Ishikawa (cell line): Measurements from ENCODE around the gene PGBD4.

Experiments
- EP300 ChIP-seq: IDR thresholded peaks from 2 replicates; pipeline ENCODE4 v1.6.1; 2012; ENCODE audit warnings: borderline replicate concordance
- RAD21 ChIP-seq: IDR thresholded peaks from 2 replicates; pipeline ENCODE4 v1.6.1; 2012; ENCODE audit warnings: low read depth
- TAF1 ChIP-seq: IDR thresholded peaks from 2 replicates; pipeline ENCODE4 v1.6.1; 2012; ENCODE audit warnings: low read depth, mild to moderate bottlenecking
- TCF12 ChIP-seq: IDR thresholded peaks from 2 replicates; pipeline ENCODE4 v1.6.1; 2012; ENCODE audit warnings: low read depth
- TF ChIP-seq, protein P1 (sequence below): IDR thresholded peaks from 2 replicates; pipeline ENCODE4 v1.6.1; 2012
- TF ChIP-seq, protein P2 (sequence below): IDR thresholded peaks from 2 replicates; pipeline ENCODE4 v1.6.1; 2012; ENCODE audit warnings: low read depth, mild to moderate bottlenecking

- TF ChIP-seq TAF1 (no peak), RAD21 (no peak), TCF12 (no peak), EP300 (no peak)
- TF ChIP-seq, protein P1, sequence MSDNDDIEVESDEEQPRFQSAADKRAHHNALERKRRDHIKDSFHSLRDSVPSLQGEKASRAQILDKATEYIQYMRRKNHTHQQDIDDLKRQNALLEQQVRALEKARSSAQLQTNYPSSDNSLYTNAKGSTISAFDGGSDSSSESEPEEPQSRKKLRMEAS, result no peak
- TF ChIP-seq, protein P2, sequence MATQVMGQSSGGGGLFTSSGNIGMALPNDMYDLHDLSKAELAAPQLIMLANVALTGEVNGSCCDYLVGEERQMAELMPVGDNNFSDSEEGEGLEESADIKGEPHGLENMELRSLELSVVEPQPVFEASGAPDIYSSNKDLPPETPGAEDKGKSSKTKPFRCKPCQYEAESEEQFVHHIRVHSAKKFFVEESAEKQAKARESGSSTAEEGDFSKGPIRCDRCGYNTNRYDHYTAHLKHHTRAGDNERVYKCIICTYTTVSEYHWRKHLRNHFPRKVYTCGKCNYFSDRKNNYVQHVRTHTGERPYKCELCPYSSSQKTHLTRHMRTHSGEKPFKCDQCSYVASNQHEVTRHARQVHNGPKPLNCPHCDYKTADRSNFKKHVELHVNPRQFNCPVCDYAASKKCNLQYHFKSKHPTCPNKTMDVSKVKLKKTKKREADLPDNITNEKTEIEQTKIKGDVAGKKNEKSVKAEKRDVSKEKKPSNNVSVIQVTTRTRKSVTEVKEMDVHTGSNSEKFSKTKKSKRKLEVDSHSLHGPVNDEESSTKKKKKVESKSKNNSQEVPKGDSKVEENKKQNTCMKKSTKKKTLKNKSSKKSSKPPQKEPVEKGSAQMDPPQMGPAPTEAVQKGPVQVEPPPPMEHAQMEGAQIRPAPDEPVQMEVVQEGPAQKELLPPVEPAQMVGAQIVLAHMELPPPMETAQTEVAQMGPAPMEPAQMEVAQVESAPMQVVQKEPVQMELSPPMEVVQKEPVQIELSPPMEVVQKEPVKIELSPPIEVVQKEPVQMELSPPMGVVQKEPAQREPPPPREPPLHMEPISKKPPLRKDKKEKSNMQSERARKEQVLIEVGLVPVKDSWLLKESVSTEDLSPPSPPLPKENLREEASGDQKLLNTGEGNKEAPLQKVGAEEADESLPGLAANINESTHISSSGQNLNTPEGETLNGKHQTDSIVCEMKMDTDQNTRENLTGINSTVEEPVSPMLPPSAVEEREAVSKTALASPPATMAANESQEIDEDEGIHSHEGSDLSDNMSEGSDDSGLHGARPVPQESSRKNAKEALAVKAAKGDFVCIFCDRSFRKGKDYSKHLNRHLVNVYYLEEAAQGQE, result no peak
Observed at GRCh38 chr15:34132881-34133280, 31.0 kb downstream of the PGBD4 start.
